HG03039 (cell line): ENCODE measurements around the gene SF3B1.
"Not testable (repeated sequence)": the region's sequence is repeated elsewhere in the genome, so short reads cannot be mapped to it uniquely, and the experiment has no call there.

Experiments used
- ATAC-seq: cut with Tn5 transposase; IDR thresholded peaks from one replicate; pipeline ENCODE4 v1.9.1; 2021; ENCODE audit warnings: mild to moderate bottlenecking, moderate library complexity; ENCODE audit not compliant: unreplicated experiment

The SF3B1 gene

GRCh38 chr2:197348721-197349360 is 86.0 kb downstream of the SF3B1 start:
- ATAC-seq = no peak

- ATAC-seq = no peak
Observed at GRCh38 chr2:197345846-197346370, 88.9 kb downstream of the SF3B1 start.

- not testable (repeated sequence) for ATAC-seq
Observed at GRCh38 chr2:197343968-197344367, 90.9 kb downstream of the SF3B1 start.

- no peak for ATAC-seq
Observed at GRCh38 chr2:197340591-197340990, 94.2 kb downstream of the SF3B1 start.
